Endothelial cell (in vitro differentiated cells): ENCODE measurements around the gene TRAF4. TPM values are rescaled to one million over a fixed set of nuclear protein-coding genes. Genes with fewer than 3 reads are reported as not detected.
"Not testable (repeated sequence)": the region's sequence is repeated elsewhere in the genome, so short reads cannot be mapped to it uniquely, and the experiment has no call there.

Experiments
- DNase-seq: peaks from one replicate; pipeline ENCODE4 v3.0.0; 2021; ENCODE audit warnings: low spot score
- H3K27ac Mint-ChIP-seq: one replicate; pipeline ENCODE4 v1.8.0; 2021; ENCODE audit warnings: mixed read lengths, inconsistent platforms; ENCODE audit not compliant: unreplicated experiment
- H3K27me3 Mint-ChIP-seq: one replicate; pipeline ENCODE4 v1.8.0; 2021; ENCODE audit warnings: mild to moderate bottlenecking, moderate library complexity, mixed read lengths, inconsistent platforms; ENCODE audit not compliant: unreplicated experiment
- H3K36me3 Mint-ChIP-seq: one replicate; pipeline ENCODE4 v1.8.0; 2021; ENCODE audit warnings: mild to moderate bottlenecking, low read depth, mixed read lengths, inconsistent platforms; ENCODE audit not compliant: unreplicated experiment
- H3K4me1 Mint-ChIP-seq: one replicate; pipeline ENCODE4 v1.8.0; 2021; ENCODE audit warnings: mild to moderate bottlenecking, mixed read lengths, inconsistent platforms; ENCODE audit not compliant: unreplicated experiment
- H3K4me3 Mint-ChIP-seq: one replicate; pipeline ENCODE4 v1.8.0; 2021; ENCODE audit warnings: mild to moderate bottlenecking, mixed read lengths, inconsistent platforms; ENCODE audit not compliant: unreplicated experiment
- H3K9me3 Mint-ChIP-seq: one replicate; pipeline ENCODE4 v1.8.0; 2021; ENCODE audit warnings: mixed read lengths, inconsistent platforms; ENCODE audit not compliant: unreplicated experiment
- CTCF ChIP-seq: fragments of 200-600 bp; sonication (generic); IDR thresholded peaks from one replicate; pipeline ENCODE4 v1.5.0; 2021; ENCODE audit warnings: antibody characterized with exemption; ENCODE audit not compliant: unreplicated experiment
- total RNA-seq: library from RNA; stranded (reverse); fragmentation: NEBNext Ultra II Directional; extraction: Animal tissue kit (Norgen Biotek cat#: 25700); gene quantifications from one replicate; pipeline ENCODE4 v1.2.1, GENCODE V29; 2021; ENCODE audit not compliant: unreplicated experiment

The TRAF4 gene
- total RNA-seq, 1 donor from 2014 or later, result 166 TPM

- no peaks in the 10 kb centered on the region for H3K4me1 Mint-ChIP-seq
- H3K36me3 Mint-ChIP-seq, result peaks cover 4% of the 10 kb centered on the region
- DNase-seq, result no peak
- H3K27me3 Mint-ChIP-seq, result peaks cover 9% of the 10 kb centered on the region
- no peak overlapping the region for H3K4me3 Mint-ChIP-seq
- TF ChIP-seq CTCF, result no peak
- no peak overlapping the region for H3K27ac Mint-ChIP-seq
- no peaks in the 10 kb centered on the region for H3K9me3 Mint-ChIP-seq
Measured at GRCh38 chr17:28733346-28733745, 10.5 kb upstream of the TRAF4 start.

DNA sequence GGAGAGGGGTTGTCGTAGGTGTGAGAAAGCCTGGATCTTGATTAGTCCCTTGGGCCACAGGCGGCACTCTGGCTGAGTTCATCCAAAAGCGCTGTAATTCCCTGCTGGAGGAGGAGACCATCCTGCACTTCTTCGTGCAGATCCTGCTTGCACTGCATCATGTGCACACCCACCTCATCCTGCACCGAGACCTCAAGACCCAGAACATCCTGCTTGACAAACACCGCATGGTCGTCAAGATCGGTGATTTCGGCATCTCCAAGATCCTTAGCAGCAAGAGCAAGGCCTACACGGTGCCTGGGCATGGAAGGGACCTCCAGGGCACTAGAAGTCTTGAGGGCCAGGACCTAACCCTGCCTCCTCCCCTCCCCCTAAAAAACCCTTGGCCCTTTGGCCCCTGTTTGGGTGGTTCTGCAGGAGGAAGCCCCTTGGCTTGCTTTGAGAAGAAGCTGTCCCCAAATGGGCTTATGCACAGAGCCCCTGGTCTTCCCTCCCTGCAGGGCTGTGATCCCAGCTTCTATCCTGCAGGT, 9.0 kb upstream of the TRAF4 start:
- no peak for TF ChIP-seq CTCF
- Mint-ChIP-seq H3K9me3 (no peaks in the 10 kb centered on the region), H3K4me1 (no peaks in the 10 kb centered on the region), H3K27ac (no peak overlapping the region), H3K36me3 (peaks cover 10% of the 10 kb centered on the region), H3K27me3 (peaks cover 5% of the 10 kb centered on the region), H3K4me3 (no peak overlapping the region)
- DNase-seq, result no peak

- Mint-ChIP-seq H3K27ac (no peak overlapping the region), H3K36me3 (peaks cover 10% of the 10 kb centered on the region)
- TF ChIP-seq CTCF, result no peak
Measured at GRCh38 chr17:28735242-28735722, 8.5 kb upstream of the TRAF4 start.

DNA sequence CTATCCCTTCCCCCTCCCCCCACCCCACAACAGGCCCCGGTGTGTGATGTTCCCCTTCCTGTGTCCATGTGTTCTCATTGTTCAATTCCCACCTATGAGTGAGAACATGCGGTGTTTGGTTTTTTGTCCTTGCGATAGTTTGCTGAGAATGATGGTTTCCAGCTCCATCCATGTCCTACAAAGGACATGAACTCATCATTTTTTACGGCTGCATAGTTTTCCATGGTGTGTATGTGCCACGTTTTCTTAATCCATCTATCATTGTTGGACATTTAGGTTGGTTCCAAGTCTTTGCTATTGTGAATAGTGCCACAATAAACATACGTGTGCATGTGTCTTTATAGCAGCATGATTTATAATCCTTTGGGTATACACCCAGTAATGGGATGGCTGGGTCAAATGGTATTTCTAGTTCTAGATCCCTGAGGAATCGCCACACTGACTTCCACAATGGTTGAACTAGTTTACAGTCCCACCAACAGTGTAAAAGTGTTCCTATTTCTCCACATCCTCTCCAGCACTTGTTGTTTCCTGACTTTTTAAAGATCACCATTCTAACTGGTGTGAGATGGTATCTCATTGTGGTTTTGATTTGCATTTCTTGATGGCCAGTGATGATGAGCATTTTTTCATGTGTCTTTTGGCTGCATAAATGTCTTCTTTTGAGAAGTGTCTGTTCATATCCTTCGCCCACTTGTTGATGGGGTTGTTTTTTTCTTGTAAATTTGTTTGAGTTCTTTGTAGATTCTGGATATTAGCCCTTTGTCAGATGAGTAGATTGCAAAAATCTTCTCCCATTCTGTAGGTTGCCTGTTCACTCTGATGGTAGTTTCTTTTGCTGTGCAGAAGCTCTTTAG, 7.7 kb upstream of the TRAF4 start:
- not testable (repeated sequence) for H3K4me3 Mint-ChIP-seq, H3K27ac Mint-ChIP-seq, H3K27me3 Mint-ChIP-seq, H3K9me3 Mint-ChIP-seq, DNase-seq, H3K4me1 Mint-ChIP-seq
- H3K36me3 Mint-ChIP-seq, result peaks cover 10% of the 10 kb centered on the region

More at GRCh38 chr17:28735242-28735722, 8.5 kb upstream of the TRAF4 start:
- H3K4me1 Mint-ChIP-seq, result no peaks in the 10 kb centered on the region
- H3K9me3 Mint-ChIP-seq, result no peaks in the 10 kb centered on the region
- peaks cover 5% of the 10 kb centered on the region for H3K27me3 Mint-ChIP-seq
- no peak overlapping the region for H3K4me3 Mint-ChIP-seq
- DNase-seq, result no peak

GRCh38 chr17:28737316-28737715, 6.5 kb upstream of the TRAF4 start:
- H3K4me1 Mint-ChIP-seq, result no peaks in the 10 kb centered on the region
- peaks cover 6% of the 10 kb centered on the region for H3K27me3 Mint-ChIP-seq
- H3K4me3 Mint-ChIP-seq, result no peak overlapping the region
- no peak overlapping the region for H3K27ac Mint-ChIP-seq
- no peak for DNase-seq
- no peaks in the 10 kb centered on the region for H3K9me3 Mint-ChIP-seq
- TF ChIP-seq CTCF, result no peak
- H3K36me3 Mint-ChIP-seq, result peaks cover 10% of the 10 kb centered on the region
